GM18505 (cell line): Measurements from ENCODE around the gene DISP2.
A peak's percentile ranks its signal among the peaks of the same experiment; 100 is the strongest.

ENCODE experiments used
- ATAC-seq: cut with Tn5 transposase; IDR thresholded peaks from one replicate; pipeline ENCODE4 v1.9.1; 2021; ENCODE audit not compliant: unreplicated experiment
- POLR2A ChIP-seq: IDR thresholded peaks from 4 replicates; pipeline ENCODE4 v1.6.1; 2011; ENCODE audit warnings: borderline replicate concordance; ENCODE audit not compliant: insufficient read depth, insufficient read length; ENCODE audit errors: extremely low read depth

The DISP2 gene

GRCh38 chr15:40353697-40354096 is 4.3 kb upstream of the DISP2 start:
- TF ChIP-seq POLR2A = no peak
- no peak for ATAC-seq

DNA sequence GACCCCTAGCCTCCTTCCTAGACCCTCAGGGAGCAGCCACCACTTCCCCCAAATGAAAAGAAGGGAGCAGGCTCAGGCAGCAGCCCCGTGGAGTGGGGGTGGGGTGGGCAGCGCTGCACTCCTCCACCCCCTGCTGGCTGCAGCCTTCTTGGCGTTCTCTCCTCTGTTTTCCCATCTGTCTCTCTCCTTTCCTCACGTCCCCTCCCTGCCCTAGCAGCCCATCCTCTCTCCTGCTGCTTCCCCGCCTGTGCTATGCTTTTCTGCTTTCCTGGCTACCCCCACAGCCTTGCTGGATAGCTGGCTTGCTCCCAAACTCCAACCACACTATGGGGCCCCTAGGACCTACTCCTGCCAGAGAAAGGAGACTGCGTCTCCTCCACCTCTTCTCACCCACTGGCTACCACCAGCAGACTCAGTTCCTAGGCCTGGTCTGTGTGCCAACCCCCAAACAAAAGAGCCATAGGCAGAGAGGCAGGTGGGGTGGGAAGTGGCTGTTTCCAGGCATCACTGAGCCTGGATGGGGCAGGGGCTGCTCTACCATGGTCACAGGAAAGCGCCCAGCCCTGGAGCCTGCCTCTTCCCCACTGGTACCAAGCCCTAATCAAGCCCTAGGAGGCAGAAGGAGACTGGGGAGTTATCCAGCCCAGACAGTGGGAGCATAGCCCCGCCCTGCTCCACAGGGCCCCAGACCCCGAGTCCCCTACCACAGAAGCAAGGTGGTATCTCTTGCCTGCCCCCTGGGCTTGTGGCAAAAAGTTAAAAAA is 3.4 kb upstream of the DISP2 start:
- no peak for TF ChIP-seq POLR2A
- no peak for ATAC-seq

- TF ChIP-seq POLR2A = no peak
- no peak for ATAC-seq
Measured at GRCh38 chr15:40355976-40356585, 1.9 kb upstream of the DISP2 start.

GRCh38 chr15:40357246-40357645 is 773 bp upstream of the DISP2 start:
- ATAC-seq = no peak
- no peak for TF ChIP-seq POLR2A

- ATAC-seq = peak; percentile 17
Measured at GRCh38 chr15:40358471-40359353, 693 bp downstream of the DISP2 start.

DNA sequence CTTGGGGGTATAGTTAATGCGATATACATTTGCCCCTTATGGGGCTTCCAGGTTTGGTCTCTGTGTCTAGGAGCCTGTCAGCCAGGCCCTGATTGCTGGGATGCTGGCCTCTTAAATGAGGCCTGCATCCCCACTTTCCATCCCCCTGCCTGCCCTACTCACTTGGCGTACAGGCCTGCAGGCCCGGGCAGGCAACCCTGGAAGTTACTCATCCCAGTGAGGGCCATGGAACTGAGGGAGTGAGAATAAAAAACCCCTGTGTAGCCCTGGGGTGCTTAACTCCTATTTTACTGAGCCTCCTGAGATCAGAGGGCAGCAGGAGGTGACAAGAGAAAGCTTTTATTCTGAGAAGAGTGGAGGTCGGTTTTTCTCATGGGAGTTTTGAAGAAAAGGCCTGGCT is 2.0 kb downstream of the DISP2 start:
- no peak for TF ChIP-seq POLR2A
- no peak for ATAC-seq

More at GRCh38 chr15:40358471-40359353, 693 bp downstream of the DISP2 start:
- no peak for TF ChIP-seq POLR2A

DNA sequence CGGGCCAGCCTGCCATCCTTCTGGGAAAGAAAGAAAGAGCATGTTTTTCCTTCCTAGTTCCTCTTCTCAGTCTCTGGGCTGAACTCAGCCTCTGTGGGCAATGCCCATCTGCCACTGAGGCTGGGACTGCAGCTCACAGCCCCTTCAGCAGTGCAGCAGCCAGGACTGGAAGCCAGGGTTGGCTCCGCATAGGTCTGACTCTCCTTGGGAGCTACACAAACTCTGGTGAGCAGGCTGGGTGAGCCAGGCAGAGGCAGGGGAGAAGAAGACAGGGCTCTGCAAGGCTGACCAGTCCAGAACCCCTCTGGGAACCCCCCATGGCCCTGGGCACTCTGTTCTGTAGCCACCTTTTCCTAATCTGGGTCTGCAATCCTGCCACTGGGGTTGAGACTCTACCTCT is 3.6 kb downstream of the DISP2 start:
- no peak for TF ChIP-seq POLR2A
- no peak for ATAC-seq

DNA sequence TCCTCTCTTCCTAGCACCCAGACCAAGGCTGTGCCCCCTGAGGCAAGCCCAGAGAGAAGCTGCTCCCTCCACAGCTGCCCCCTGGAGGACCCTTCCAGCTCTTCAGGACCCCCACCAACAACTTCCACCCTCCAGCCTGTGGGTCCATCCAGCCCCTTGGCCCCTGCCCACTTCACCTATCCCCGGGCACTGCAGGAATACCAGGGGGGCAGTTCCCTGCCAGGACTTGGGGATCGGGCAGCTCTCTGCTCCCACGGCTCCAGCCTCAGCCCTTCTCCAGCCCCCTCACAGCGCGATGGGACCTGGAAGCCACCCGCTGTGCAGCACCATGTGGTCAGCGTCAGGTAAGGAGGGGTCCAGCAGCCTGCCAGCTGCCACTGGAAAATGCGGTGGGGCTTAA is 5.6 kb downstream of the DISP2 start:
- ATAC-seq = no peak
- no peak for TF ChIP-seq POLR2A

DNA sequence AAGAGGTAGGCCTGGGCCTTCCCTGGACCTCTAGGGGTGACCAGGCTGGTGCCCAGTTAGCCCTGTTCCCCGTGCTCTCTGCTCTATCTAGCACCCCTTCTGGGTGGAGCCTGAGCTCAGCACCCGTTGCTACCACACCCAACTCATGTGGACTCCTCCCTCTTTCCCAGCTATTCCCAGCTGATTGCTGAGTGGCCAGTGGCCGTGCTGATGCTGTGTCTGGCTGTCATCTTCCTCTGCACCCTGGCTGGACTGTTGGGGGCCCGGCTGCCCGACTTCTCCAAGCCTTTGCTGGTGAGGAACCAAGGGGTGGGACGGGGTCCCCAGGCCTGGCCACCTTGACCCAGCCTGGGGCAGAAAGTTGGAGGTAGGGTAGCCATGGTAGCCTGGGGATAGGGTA is 6.2 kb downstream of the DISP2 start:
- no peak for TF ChIP-seq POLR2A
- no peak for ATAC-seq

DNA sequence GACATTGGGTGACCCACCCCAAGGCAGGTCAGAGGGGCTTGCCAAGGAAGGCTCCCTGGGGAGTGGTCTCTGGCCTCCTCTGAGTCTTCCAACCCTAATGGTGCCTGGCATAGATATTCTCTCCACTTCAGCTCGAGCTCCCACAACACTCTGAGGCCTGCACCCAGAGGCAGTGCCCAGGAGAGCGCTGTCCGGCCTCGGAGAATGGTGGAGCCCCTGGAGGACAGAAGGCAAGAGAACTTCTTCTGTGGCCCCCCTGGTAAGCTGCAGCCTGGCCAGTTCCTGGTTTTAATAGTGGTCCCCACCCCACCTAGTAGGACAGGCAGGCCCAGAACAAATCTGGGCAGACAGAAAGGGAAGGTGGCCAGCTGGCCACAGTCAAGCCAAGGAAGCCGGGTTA is 7.0 kb downstream of the DISP2 start:
- no peak for TF ChIP-seq POLR2A
- no peak for ATAC-seq

GRCh38 chr15:40365624-40366456 is 7.8 kb downstream of the DISP2 start:
- ATAC-seq = no peak
- TF ChIP-seq POLR2A = no peak

GRCh38 chr15:40366457-40367370 is 8.7 kb downstream of the DISP2 start:
- no peak for TF ChIP-seq POLR2A
- ATAC-seq = no peak

DNA sequence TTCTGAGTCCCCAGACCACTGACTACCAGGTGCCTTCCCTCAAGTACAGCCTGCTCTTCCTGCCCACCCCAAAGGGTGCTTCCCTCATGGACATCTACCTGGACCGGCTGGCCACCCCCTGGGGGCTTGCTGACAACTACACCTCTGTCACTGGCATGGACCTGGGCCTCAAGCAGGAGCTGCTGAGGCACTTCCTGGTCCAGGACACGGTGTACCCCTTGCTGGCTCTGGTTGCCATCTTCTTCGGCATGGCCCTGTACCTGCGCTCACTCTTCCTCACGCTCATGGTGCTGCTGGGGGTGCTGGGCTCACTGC is 9.3 kb downstream of the DISP2 start:
- no peak for ATAC-seq
- no peak for TF ChIP-seq POLR2A
